Breast epithelium (tissue), 3 donors: ENCODE results near the gene NEK11.

ENCODE experiments used
- POLR2A ChIP-seq: fragments of 450-650 bp; IDR thresholded peaks from one replicate; pipeline ENCODE4 v1.6.1; 2016; ENCODE audit warnings: antibody characterized with exemption, mild to moderate bottlenecking, moderate library complexity
- POLR2AphosphoS5 ChIP-seq, 3 donors: sonication (generic); formaldehyde crosslinking; IDR thresholded peaks; one replicate each; pipeline ENCODE4 v1.6.1; 2017; ENCODE audit warnings: antibody characterized with exemption in 3 of 3
- TF ChIP-seq, protein P1 (sequence below), 3 donors: fragments of 450-650 bp; IDR thresholded peaks; one replicate each; pipeline ENCODE4 v1.5.1; 2016 to 2017; ENCODE audit warnings: antibody characterized with exemption in 3 of 3, mild to moderate bottlenecking in 3 of 3, moderate library complexity in 3 of 3

DNA sequence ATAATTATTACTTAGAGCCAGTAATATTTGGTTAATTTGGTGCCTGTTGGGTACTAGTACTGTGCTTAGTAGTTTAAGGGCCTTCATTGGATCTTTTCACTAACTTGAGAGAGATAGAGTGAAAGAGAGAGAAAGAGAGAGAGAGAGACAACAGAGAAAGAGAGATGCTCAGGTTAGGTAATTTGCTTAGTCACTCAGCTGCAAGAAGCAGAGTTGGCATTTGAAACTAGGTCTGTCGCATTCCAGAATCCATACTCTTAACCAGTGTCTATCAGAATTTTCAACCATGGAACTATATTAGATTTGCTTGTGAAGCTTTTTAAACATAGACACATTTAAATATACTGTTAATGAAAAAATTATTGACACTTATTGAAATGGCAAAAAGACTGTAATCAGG lies 323.8 kb downstream of the NEK11 start:
- TF ChIP-seq, protein P1, sequence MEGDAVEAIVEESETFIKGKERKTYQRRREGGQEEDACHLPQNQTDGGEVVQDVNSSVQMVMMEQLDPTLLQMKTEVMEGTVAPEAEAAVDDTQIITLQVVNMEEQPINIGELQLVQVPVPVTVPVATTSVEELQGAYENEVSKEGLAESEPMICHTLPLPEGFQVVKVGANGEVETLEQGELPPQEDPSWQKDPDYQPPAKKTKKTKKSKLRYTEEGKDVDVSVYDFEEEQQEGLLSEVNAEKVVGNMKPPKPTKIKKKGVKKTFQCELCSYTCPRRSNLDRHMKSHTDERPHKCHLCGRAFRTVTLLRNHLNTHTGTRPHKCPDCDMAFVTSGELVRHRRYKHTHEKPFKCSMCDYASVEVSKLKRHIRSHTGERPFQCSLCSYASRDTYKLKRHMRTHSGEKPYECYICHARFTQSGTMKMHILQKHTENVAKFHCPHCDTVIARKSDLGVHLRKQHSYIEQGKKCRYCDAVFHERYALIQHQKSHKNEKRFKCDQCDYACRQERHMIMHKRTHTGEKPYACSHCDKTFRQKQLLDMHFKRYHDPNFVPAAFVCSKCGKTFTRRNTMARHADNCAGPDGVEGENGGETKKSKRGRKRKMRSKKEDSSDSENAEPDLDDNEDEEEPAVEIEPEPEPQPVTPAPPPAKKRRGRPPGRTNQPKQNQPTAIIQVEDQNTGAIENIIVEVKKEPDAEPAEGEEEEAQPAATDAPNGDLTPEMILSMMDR (IDR thresholded peaks at IDR 0.05): no peak
- TF ChIP-seq POLR2A: no peak
- TF ChIP-seq POLR2AphosphoS5 (IDR thresholded peaks at IDR 0.05): no peak
